ENCODE results near the gene TTLL6.

Gene TTLL6

DNA sequence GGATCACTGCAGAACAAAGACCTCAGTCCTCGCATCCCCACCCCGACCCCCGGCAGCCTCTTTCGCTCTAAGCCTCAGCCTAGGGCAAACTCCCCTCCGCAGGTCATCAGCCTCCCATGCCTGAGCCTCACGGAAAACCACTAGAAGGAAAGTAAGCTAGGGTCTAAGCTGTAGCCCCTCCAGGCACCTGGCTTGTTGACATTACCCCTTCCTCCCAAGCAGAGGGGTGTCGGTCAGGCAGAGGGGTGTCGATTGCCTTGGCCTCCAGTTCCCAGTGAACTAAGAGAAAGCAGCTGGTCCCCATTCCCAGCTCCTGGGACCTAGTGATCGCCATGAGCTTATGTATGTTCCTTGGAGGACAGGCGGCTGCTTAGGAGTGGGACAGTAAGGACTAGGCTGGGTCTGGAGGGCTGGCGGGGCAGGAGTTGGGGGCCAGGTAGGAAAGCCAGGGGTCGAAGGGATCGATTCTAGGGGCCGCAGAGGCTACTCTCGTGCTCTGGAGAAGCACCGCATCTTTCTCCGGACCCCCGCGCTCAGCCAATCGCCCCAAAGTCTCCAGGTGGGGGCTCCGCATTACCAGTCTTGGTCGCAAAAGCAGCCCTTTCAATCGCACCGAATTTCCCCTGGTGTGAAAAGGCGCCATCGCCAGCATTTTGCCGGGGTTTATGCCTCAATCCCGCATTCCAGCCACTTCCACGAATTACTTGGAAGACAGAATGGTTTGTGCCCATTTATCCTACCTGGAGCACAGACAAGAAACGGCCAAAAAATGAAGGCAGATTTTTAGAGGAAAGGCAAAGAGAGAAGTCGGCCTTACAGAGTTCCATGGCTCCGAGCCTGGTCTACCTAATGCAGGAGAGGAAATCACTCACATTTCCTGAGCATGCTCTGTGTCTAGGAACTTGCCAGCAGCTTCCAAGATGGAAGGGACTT, 67.1 kb downstream of the TTLL6 start:
- Histone ChIP-seq H3K9me2 (replicated peaks; ENCODE audit: low read depth, low read length) (no peaks in the 10 kb centered on the region), H3K27me3 (ENCODE audit: insufficient read depth, low read length, poor library complexity, severe bottlenecking) (peaks cover 5% of the 10 kb centered on the region), H3K4me3 (ENCODE audit: low read length, poor library complexity, severe bottlenecking) (no peak overlapping the region), H3K9me3 (ENCODE audit: insufficient read depth, low read depth, low read length) (no peaks in the 10 kb centered on the region), H3K4me1 (ENCODE audit: insufficient read depth, low read length, poor library complexity, severe bottlenecking) (no peaks in the 10 kb centered on the region), H3K36me3 (ENCODE audit: insufficient read depth, low read length) (no peaks in the 10 kb centered on the region), H4K20me1 (ENCODE audit: insufficient read depth, low read length, poor library complexity, severe bottlenecking) (no peaks in the 10 kb centered on the region), H3K79me2 (ENCODE audit: insufficient read depth, low read length) (no peaks in the 10 kb centered on the region), H2AFZ (ENCODE audit: low read length) (no peak overlapping the region), H3K9ac (ENCODE audit: low read depth, low read length, poor library complexity, severe bottlenecking) (no peak overlapping the region), H3K4me2 (ENCODE audit: low read depth, low read length, poor library complexity, severe bottlenecking) (no peak overlapping the region), H3F3A (ENCODE audit: low read depth) (no peaks in the 10 kb centered on the region)
- TF ChIP-seq, protein P1, sequence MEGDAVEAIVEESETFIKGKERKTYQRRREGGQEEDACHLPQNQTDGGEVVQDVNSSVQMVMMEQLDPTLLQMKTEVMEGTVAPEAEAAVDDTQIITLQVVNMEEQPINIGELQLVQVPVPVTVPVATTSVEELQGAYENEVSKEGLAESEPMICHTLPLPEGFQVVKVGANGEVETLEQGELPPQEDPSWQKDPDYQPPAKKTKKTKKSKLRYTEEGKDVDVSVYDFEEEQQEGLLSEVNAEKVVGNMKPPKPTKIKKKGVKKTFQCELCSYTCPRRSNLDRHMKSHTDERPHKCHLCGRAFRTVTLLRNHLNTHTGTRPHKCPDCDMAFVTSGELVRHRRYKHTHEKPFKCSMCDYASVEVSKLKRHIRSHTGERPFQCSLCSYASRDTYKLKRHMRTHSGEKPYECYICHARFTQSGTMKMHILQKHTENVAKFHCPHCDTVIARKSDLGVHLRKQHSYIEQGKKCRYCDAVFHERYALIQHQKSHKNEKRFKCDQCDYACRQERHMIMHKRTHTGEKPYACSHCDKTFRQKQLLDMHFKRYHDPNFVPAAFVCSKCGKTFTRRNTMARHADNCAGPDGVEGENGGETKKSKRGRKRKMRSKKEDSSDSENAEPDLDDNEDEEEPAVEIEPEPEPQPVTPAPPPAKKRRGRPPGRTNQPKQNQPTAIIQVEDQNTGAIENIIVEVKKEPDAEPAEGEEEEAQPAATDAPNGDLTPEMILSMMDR (conservative IDR thresholded peaks at IDR 0.05; ENCODE audit: low read length) = no peak
- no peak for TF ChIP-seq EZH2phosphoT487 (IDR thresholded peaks at IDR 0.05; ENCODE audit: borderline replicate concordance)

DNA sequence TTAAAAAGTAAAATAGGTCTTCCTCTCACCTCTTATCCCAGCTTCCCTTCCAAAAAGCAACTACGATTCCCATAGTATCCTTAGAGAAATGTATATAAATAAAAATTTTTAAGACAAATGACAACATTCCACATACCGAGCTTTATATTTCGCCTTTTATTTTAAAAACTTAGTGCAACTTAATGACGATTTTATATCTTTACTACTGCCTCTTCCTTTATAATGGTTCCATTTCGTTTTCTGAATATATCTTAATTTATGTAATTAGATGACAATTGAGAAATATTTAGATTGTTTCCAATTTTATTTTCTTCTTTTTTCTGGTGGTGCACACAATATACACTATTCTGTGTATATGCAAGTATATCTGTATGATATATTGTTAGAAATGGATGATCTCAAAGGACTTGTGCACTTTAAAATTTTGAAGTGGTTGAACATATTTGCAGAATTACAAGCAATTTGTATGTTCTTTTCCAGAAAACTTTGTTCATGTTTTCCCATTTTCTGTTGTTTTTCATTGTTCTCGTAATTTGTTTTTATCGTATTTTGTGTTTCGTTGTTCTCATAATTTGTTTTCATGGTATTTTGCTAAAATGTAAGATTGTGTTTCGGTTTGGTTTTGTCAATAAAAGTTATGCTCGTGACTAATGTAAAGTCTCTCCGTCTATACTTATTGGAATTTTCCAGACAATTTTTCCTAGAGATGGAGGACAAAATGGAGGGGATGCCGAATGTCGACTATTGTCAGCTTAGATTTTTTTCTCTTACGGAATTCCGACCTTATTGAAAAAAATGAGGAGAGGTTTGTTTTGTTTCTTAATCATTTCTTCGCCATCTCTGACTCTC, 68.1 kb downstream of the TTLL6 start:
- Histone ChIP-seq H3K9ac (ENCODE audit: low read depth, low read length, poor library complexity, severe bottlenecking) (no peak overlapping the region), H3F3A (ENCODE audit: low read depth) (no peaks in the 10 kb centered on the region), H3K27me3 (ENCODE audit: insufficient read depth, low read length, poor library complexity, severe bottlenecking) (peaks cover 2% of the 10 kb centered on the region), H2AFZ (ENCODE audit: low read length) (no peak overlapping the region), H3K4me2 (ENCODE audit: low read depth, low read length, poor library complexity, severe bottlenecking) (no peak overlapping the region), H3K4me1 (ENCODE audit: insufficient read depth, low read length, poor library complexity, severe bottlenecking) (no peaks in the 10 kb centered on the region), H4K20me1 (ENCODE audit: insufficient read depth, low read length, poor library complexity, severe bottlenecking) (no peaks in the 10 kb centered on the region), H3K9me2 (replicated peaks; ENCODE audit: low read depth, low read length) (no peaks in the 10 kb centered on the region), H3K9me3 (ENCODE audit: insufficient read depth, low read depth, low read length) (no peaks in the 10 kb centered on the region), H3K36me3 (ENCODE audit: insufficient read depth, low read length) (no peaks in the 10 kb centered on the region), H3K4me3 (ENCODE audit: low read length, poor library complexity, severe bottlenecking) (no peak overlapping the region), H3K79me2 (ENCODE audit: insufficient read depth, low read length) (no peaks in the 10 kb centered on the region)
- no peak for TF ChIP-seq EZH2phosphoT487 (IDR thresholded peaks at IDR 0.05; ENCODE audit: borderline replicate concordance)
- TF ChIP-seq, protein P1 (conservative IDR thresholded peaks at IDR 0.05; ENCODE audit: low read length) = no peak

DNA sequence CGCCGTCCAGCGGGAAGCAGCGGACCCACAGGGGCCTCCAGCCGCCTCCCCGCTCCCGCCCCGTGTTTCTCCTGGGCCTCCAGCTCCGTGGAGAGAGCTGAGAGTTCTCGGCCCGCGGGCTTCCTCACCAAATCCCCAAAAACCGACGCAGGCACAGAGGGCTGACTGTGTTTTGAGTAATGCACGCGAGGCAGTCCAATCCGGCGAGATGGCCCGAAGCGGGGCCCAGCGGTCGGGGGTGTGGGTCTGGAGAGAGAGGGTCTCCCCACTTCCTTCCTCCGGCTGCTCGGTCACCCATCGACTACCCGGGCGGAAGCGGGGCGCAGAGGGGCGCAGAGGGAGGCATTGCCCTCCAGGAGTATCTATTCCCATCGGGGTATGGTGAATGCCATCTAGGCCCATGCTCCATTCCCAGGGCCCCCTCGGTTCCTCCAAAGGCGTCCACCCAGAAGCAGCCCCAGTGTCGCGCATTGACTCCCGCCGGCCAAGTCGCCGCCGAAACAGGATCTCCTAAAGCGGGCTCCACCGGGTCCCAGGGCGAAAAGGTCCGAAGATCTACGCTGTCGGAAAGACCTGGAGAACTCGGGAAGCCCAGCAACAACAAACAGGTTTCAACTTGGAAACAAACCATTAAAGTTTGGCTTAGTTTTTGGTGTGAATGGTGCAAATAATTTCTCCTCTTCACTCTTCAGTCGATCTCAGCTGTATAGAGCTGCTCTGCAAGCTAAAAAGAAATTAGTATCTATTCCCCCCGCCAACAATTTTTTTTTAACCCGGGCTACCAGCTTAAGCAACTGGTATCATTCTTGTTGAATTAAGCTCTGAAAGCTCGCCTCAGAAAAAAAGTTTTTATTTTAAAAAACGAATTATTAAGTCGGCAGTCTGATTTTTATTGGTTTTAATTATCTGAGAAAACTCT, 69.3 kb downstream of the TTLL6 start:
- Histone ChIP-seq H3K79me2 (ENCODE audit: insufficient read depth, low read length) (no peaks in the 10 kb centered on the region), H3K4me1 (ENCODE audit: insufficient read depth, low read length, poor library complexity, severe bottlenecking) (no peaks in the 10 kb centered on the region), H3K4me2 (ENCODE audit: low read depth, low read length, poor library complexity, severe bottlenecking) (no peak overlapping the region), H3K9me3 (ENCODE audit: insufficient read depth, low read depth, low read length) (no peaks in the 10 kb centered on the region), H3F3A (ENCODE audit: low read depth) (no peaks in the 10 kb centered on the region), H3K9ac (ENCODE audit: low read depth, low read length, poor library complexity, severe bottlenecking) (no peak overlapping the region), H2AFZ (ENCODE audit: low read length) (no peak overlapping the region), H3K4me3 (ENCODE audit: low read length, poor library complexity, severe bottlenecking) (no peak overlapping the region), H3K36me3 (ENCODE audit: insufficient read depth, low read length) (no peaks in the 10 kb centered on the region), H3K27me3 (ENCODE audit: insufficient read depth, low read length, poor library complexity, severe bottlenecking) (no peaks in the 10 kb centered on the region), H3K9me2 (replicated peaks; ENCODE audit: low read depth, low read length) (no peaks in the 10 kb centered on the region), H4K20me1 (ENCODE audit: insufficient read depth, low read length, poor library complexity, severe bottlenecking) (no peaks in the 10 kb centered on the region)
- TF ChIP-seq EZH2phosphoT487 (IDR thresholded peaks at IDR 0.05; ENCODE audit: borderline replicate concordance) = no peak
- TF ChIP-seq, protein P1 (conservative IDR thresholded peaks at IDR 0.05; ENCODE audit: low read length) = no peak

Data from Loucy (cell line).